Parathyroid adenoma (tissue), 2 donors: Measurements from ENCODE around the gene TUBGCP3.

Source experiments
- H2AFZ ChIP-seq: fragments of 300-600 bp; sonication (generic); one replicate; pipeline ENCODE4 v1.7.0; 2017; ENCODE audit warnings: antibody characterized with exemption, mild to moderate bottlenecking
- H3K27ac ChIP-seq: fragments of 300-600 bp; sonication (generic); one replicate; pipeline ENCODE4 v1.7.0; 2017
- H3K27me3 ChIP-seq: fragments of 300-600 bp; sonication (generic); one replicate; pipeline ENCODE4 v1.7.0; 2017; ENCODE audit warnings: low read length; ENCODE audit not compliant: control insufficient read depth, insufficient read depth
- H3K36me3 ChIP-seq: fragments of 300-600 bp; sonication (generic); one replicate; pipeline ENCODE4 v1.7.0; 2017; ENCODE audit warnings: low read length; ENCODE audit not compliant: control insufficient read depth, insufficient read depth
- H3K4me1 ChIP-seq: fragments of 300-600 bp; sonication (generic); one replicate; pipeline ENCODE4 v1.7.0; 2017; ENCODE audit warnings: control low read depth
- H3K4me2 ChIP-seq: fragments of 300-600 bp; sonication (generic); one replicate; pipeline ENCODE4 v1.7.0; 2017; ENCODE audit warnings: low read length
- H3K4me3 ChIP-seq: fragments of 300-600 bp; sonication (generic); one replicate; pipeline ENCODE4 v1.7.0; 2017; ENCODE audit warnings: low read depth, low read length
- H3K79me2 ChIP-seq: fragments of 300-600 bp; sonication (generic); one replicate; pipeline ENCODE4 v1.7.0; 2017; ENCODE audit warnings: control low read depth
- H3K9ac ChIP-seq: fragments of 300-600 bp; sonication (generic); one replicate; pipeline ENCODE4 v1.7.0; 2017; ENCODE audit warnings: mild to moderate bottlenecking
- H3K9me3 ChIP-seq: fragments of 300-600 bp; sonication (generic); one replicate; pipeline ENCODE4 v1.7.0; 2017; ENCODE audit warnings: low read length; ENCODE audit not compliant: control insufficient read depth
- CTCF ChIP-seq: fragments of 300-600 bp; sonication (generic); IDR thresholded peaks from one replicate; pipeline ENCODE4 v1.7.0; 2017; ENCODE audit warnings: antibody characterized with exemption, mild to moderate bottlenecking
- donor health status: primary hyperparathyroidism.

Gene TUBGCP3

GRCh38 chr13:112617754-112618375, 29.9 kb upstream of the TUBGCP3 start:
- no peaks in the 10 kb centered on the region for H3K79me2 ChIP-seq
- H3K9me3 ChIP-seq = no peaks in the 10 kb centered on the region
- H3K9ac ChIP-seq = no peak overlapping the region
- no peaks in the 10 kb centered on the region for H3K4me1 ChIP-seq
- H2AFZ ChIP-seq = no peak overlapping the region
- H3K27ac ChIP-seq = no peak overlapping the region
- H3K4me2 ChIP-seq = no peak overlapping the region
- no peaks in the 10 kb centered on the region for H3K36me3 ChIP-seq
- no peak overlapping the region for H3K4me3 ChIP-seq
- H3K27me3 ChIP-seq = no peaks in the 10 kb centered on the region
- TF ChIP-seq CTCF = no peak

- Histone ChIP-seq H3K9me3 (no peaks in the 10 kb centered on the region), H3K79me2 (no peaks in the 10 kb centered on the region), H3K27ac (no peak overlapping the region), H3K4me3 (no peak overlapping the region), H3K36me3 (no peaks in the 10 kb centered on the region), H3K4me2 (no peak overlapping the region), H2AFZ (no peak overlapping the region), H3K9ac (no peak overlapping the region), H3K27me3 (no peaks in the 10 kb centered on the region), H3K4me1 (no peaks in the 10 kb centered on the region)
- peak; percentile 39 for TF ChIP-seq CTCF
These were observed 28.8 kb upstream of the TUBGCP3 start for GRCh38 chr13:112616586-112617362.

- H3K4me2 ChIP-seq = no peak overlapping the region
- no peak overlapping the region for H3K27ac ChIP-seq
- no peak overlapping the region for H2AFZ ChIP-seq
- no peaks in the 10 kb centered on the region for H3K27me3 ChIP-seq
- TF ChIP-seq CTCF = no peak
- no peaks in the 10 kb centered on the region for H3K36me3 ChIP-seq
- H3K4me1 ChIP-seq = no peaks in the 10 kb centered on the region
- no peaks in the 10 kb centered on the region for H3K9me3 ChIP-seq
- no peak overlapping the region for H3K9ac ChIP-seq
- no peak overlapping the region for H3K4me3 ChIP-seq
- no peaks in the 10 kb centered on the region for H3K79me2 ChIP-seq
These were observed 27.4 kb upstream of the TUBGCP3 start for GRCh38 chr13:112615391-112615790.

- Histone ChIP-seq H2AFZ (no peak overlapping the region), H3K36me3 (no peaks in the 10 kb centered on the region), H3K4me3 (no peak overlapping the region), H3K4me2 (no peak overlapping the region), H3K4me1 (no peaks in the 10 kb centered on the region), H3K9ac (no peak overlapping the region), H3K27me3 (no peaks in the 10 kb centered on the region), H3K79me2 (no peaks in the 10 kb centered on the region), H3K27ac (no peak overlapping the region), H3K9me3 (no peaks in the 10 kb centered on the region)
- no peak for TF ChIP-seq CTCF
These were observed 26.9 kb upstream of the TUBGCP3 start for GRCh38 chr13:112614835-112615234.
